Esophagus muscularis mucosa (tissue), 4 donors: ENCODE results near the gene TMEM198.

Experiments
- CTCF ChIP-seq, 3 experiments: fragments of 200-600 bp in 2 of 3; fragments of 450-650 bp in 1 of 3; sonication (generic) in 2 of 3; IDR thresholded peaks; one replicate each; pipeline ENCODE4 v1.5.1; 2017 to 2019; ENCODE audit warnings: antibody characterized with exemption in 3 of 3, mild to moderate bottlenecking in 2 of 3, moderate library complexity in 1 of 3
- EP300 ChIP-seq: sonication (generic); formaldehyde crosslinking; IDR thresholded peaks from one replicate; pipeline ENCODE4 v1.6.1; 2017; ENCODE audit warnings: antibody characterized with exemption
- POLR2A ChIP-seq: fragments of 450-650 bp; IDR thresholded peaks from one replicate; pipeline ENCODE4 v1.6.1; 2017; ENCODE audit warnings: antibody characterized with exemption, moderate library complexity, mild to moderate bottlenecking, low read depth
- POLR2AphosphoS5 ChIP-seq, 2 donors: sonication (generic); formaldehyde crosslinking; IDR thresholded peaks; one replicate each; pipeline ENCODE4 v1.6.1; 2017; ENCODE audit warnings: antibody characterized with exemption in 2 of 2

- TF ChIP-seq CTCF (IDR thresholded peaks at IDR 0.05), result no peak
- TF ChIP-seq POLR2AphosphoS5 (IDR thresholded peaks at IDR 0.05), result no peak
- TF ChIP-seq POLR2A, result no peak
- no peak for TF ChIP-seq EP300
Measured at GRCh38 chr2:219554350-219554749, 10.5 kb downstream of the TMEM198 start.
